Pancreas (tissue), 10 donors: Measurements from ENCODE around the gene PMVK. TPM values are rescaled to one million over a fixed set of nuclear protein-coding genes. Genes with fewer than 3 reads are reported as not detected.

Experiments used
- ATAC-seq, 4 donors: fragments of 200-7000 bp; cut with Tn5 transposase; one replicate each; pipeline versions ENCODE4 v1.8.0 to v1.9.1; 2020; ENCODE audit warnings: mild to moderate bottlenecking in 4 of 4, moderate library complexity in 4 of 4
- DNase-seq, 6 donors: peaks; one replicate each; pipeline ENCODE4 v3.0.0-alpha.2; 2020
- FAIRE-seq: peaks from 2 replicates; lab custom pipeline; 2012; peaks lifted over from hg19 to GRCh38; lab: Jason Lieb, UNC
- H3K27ac ChIP-seq, 4 donors: fragments of 200-600 bp; sonication (generic); 1 replicate in 3 of 4; 2 replicates in 1 of 4; pipeline versions ENCODE4 v1.5.0 to v1.8.0; 2020
- H3K27me3 ChIP-seq, 4 donors: fragments of 200-600 bp; one replicate each; pipeline ENCODE4 v1.8.0; 2021
- H3K36me3 ChIP-seq, 3 donors: fragments of 200-600 bp; sonication (generic) in 1 of 3; one replicate each; pipeline versions ENCODE4 v1.5.0 to v1.8.0; 2020 to 2021
- H3K4me1 ChIP-seq, 3 donors: fragments of 200-600 bp; one replicate each; pipeline ENCODE4 v1.8.0; 2021
- H3K4me3 ChIP-seq, 4 donors: fragments of 200-600 bp; sonication (generic) in 2 of 4; one replicate each; pipeline versions ENCODE4 v1.5.0 to v1.8.0; 2020 to 2021
- H3K9me3 ChIP-seq, 4 donors: fragments of 200-600 bp; one replicate each; pipeline ENCODE4 v1.8.0; 2021
- CTCF ChIP-seq, 4 donors: fragments of 200-600 bp; sonication (generic) in 3 of 4; IDR thresholded peaks; one replicate each; pipeline versions ENCODE4 v1.5.0 to v1.8.0; 2021; ENCODE audit warnings: antibody characterized with exemption in 4 of 4
- WGBS, 2 donors: extraction: QIAGEN DNeasy Blood & Tissue Kit; methylation state at CpG; one replicate each; pipeline ENCODE4 v1.1.7; 2013; 5-methylcytosine and 5-hydroxymethylcytosine counted together
- intact Hi-C, 3 donors: fragments of 100-400 bp; cut with DNase I; formaldehyde crosslinking; loops; one replicate each; pipeline versions ENCODE4 v1.11.1 to v1.14.2; 2022
- polyA plus RNA-seq, 2 donors: library from polyadenylated mRNA; stranded (reverse); fragments of 200-250 nt; gene quantifications; one replicate each; pipeline ENCODE4 v1.2.3, GENCODE V29; 2013
- total RNA-seq, 6 donors: library from RNA; stranded (reverse); fragmentation: NEBNext Ultra II Directional in 4 of 6; extraction: Animal tissue kit (Norgen Biotek cat#: 25700) in 4 of 6; gene quantifications; one replicate each; pipeline versions ENCODE4 v1.2.1 to v1.2.4, GENCODE V29; 2021 to 2023
- donor health status: healthy with polysubstance abuse.
- donor health status: DM: no; HTN: no; CAD: no; lungs with moderate emphysema.
- donor health status: DM: no; HTN: no; CAD: no.
- donor health status: control.
- donor health status: control.
- donor health status: Bipolar disorder and iron deficiency.
- donor health status: DM: yes; HTN: yes; CAD: no.
- donor health status: DM: no; HTN: no; CAD: no.
- donor health status: DM: no; HTN: no; CAD: no.
- donor health status: DM: yes; HTN: yes; CAD: no.

Gene PMVK
- total and polyA plus RNA-seq, 8 donors, result 12.4 to 32.4 (median 16.8) TPM

GRCh38 chr1:154945962-154946850, 9.7 kb upstream of the PMVK start:
- no peak for ATAC-seq
- FAIRE-seq, result no peak
- TF ChIP-seq CTCF (IDR thresholded peaks at IDR 0.05), result no peak
- Histone ChIP-seq H3K36me3 (no peaks in the 10 kb centered on the region), H3K27ac (no peak overlapping the region), H3K4me3 (no peak overlapping the region), H3K27me3 (no peaks in the 10 kb centered on the region), H3K4me1 (peaks cover 0 to 12% (median 0%) of the 10 kb centered on the region in 3 donors), H3K9me3 (no peaks in the 10 kb centered on the region)
- intact Hi-C loops, result no loop called here
- DNase-seq, result peak in 1 of 6 donors; percentile 55
- WGBS, 2 donors, result 85 to 87% methylated on average over 17 of the region's 17 CpGs

- H3K4me1 ChIP-seq, result peaks cover 0 to 12% (median 0%) of the 10 kb centered on the region in 3 donors
- H3K27ac ChIP-seq, result no peak overlapping the region
- H3K4me3 ChIP-seq, result no peak overlapping the region
- no peak for TF ChIP-seq CTCF (IDR thresholded peaks at IDR 0.05)
- no peaks in the 10 kb centered on the region for H3K9me3 ChIP-seq
- no peaks in the 10 kb centered on the region for H3K27me3 ChIP-seq
- no peaks in the 10 kb centered on the region for H3K36me3 ChIP-seq
- 79 to 80% methylated on average over 13 to 15 of the region's 15 CpGs for WGBS, 2 donors
- FAIRE-seq (no peak), DNase-seq (peak in 1 of 6 donors; percentile 51), ATAC-seq (no peak)
- intact Hi-C loops, result no loop called here
Observed at GRCh38 chr1:154945160-154945961, 8.8 kb upstream of the PMVK start.

- H3K4me1 ChIP-seq, result peaks cover 0 to 12% (median 0%) of the 10 kb centered on the region in 3 donors
- no peaks in the 10 kb centered on the region for H3K36me3 ChIP-seq
- no peak for ATAC-seq
- DNase-seq, result no peak
- H3K27me3 ChIP-seq, result no peaks in the 10 kb centered on the region
- H3K4me3 ChIP-seq, result no peak overlapping the region
- no peaks in the 10 kb centered on the region for H3K9me3 ChIP-seq
- intact Hi-C loops, result no loop called here
- no peak for TF ChIP-seq CTCF (IDR thresholded peaks at IDR 0.05)
- no peak overlapping the region for H3K27ac ChIP-seq
- 51 to 52% methylated on average over 9 of the region's 9 CpGs for WGBS, 2 donors
- no peak for FAIRE-seq
Observed at GRCh38 chr1:154944401-154945159, 8.1 kb upstream of the PMVK start.

GRCh38 chr1:154943649-154944400, 7.3 kb upstream of the PMVK start:
- 45 to 62% methylated on average over 5 to 6 of the region's 6 CpGs for WGBS, 2 donors
- no peak for DNase-seq
- H3K27me3 ChIP-seq, result no peaks in the 10 kb centered on the region
- intact Hi-C loops, result no loop called here
- no peaks in the 10 kb centered on the region for H3K9me3 ChIP-seq
- no peaks in the 10 kb centered on the region for H3K36me3 ChIP-seq
- no peak for FAIRE-seq
- ATAC-seq, result peak in 3 of 4 donors; percentile 22 to 50 (median 46)
- peak in 3 of 4 donors; percentile 11 to 41 (median 38) for TF ChIP-seq CTCF (IDR thresholded peaks at IDR 0.05)
- peaks cover 0 to 12% (median 0%) of the 10 kb centered on the region in 3 donors for H3K4me1 ChIP-seq
- H3K4me3 ChIP-seq, result no peak overlapping the region
- H3K27ac ChIP-seq, result no peak overlapping the region
